Vagina (tissue), 2 donors: ENCODE measurements around the gene ATN1. TPM values are rescaled to one million over a fixed set of nuclear protein-coding genes. Genes with fewer than 3 reads are reported as not detected.

Experiments used
- DNase-seq, 2 donors: peaks; one replicate each; pipeline ENCODE4 v3.0.0-alpha.2; 2017; ENCODE audit errors: extremely low spot score in 2 of 2
- H3K27ac ChIP-seq: fragments of 200-600 bp; sonication (generic); one replicate; pipeline ENCODE4 v1.5.1; 2019
- H3K27me3 ChIP-seq: fragments of 200-600 bp; sonication (generic); one replicate; pipeline ENCODE4 v1.5.1; 2019
- H3K36me3 ChIP-seq, 2 donors: fragments of 200-600 bp; sonication (generic); one replicate each; pipeline ENCODE4 v1.5.1; 2017 to 2019
- H3K4me1 ChIP-seq: fragments of 200-600 bp; sonication (generic); one replicate; pipeline ENCODE4 v1.5.1; 2019
- H3K4me3 ChIP-seq, 2 donors: fragments of 200-600 bp; sonication (generic); 1 replicate in 1 of 2; 2 replicates in 1 of 2; pipeline ENCODE4 v1.5.1; 2016 to 2019
- H3K9me3 ChIP-seq: fragments of 200-600 bp; sonication (generic); one replicate; pipeline ENCODE4 v1.5.1; 2019
- POLR2A ChIP-seq, 2 donors: fragments of 450-650 bp; IDR thresholded peaks; one replicate each; pipeline ENCODE4 v1.6.1; 2017; ENCODE audit warnings: antibody characterized with exemption in 2 of 2, mild to moderate bottlenecking in 2 of 2, moderate library complexity in 2 of 2
- POLR2AphosphoS5 ChIP-seq, 2 donors: sonication (generic); formaldehyde crosslinking; IDR thresholded peaks; one replicate each; pipeline ENCODE4 v1.9.0; 2017; ENCODE audit warnings: antibody characterized with exemption in 2 of 2, mild to moderate bottlenecking in 2 of 2, low read depth in 1 of 2; ENCODE audit not compliant: insufficient read depth in 1 of 2
- intact Hi-C: fragments of 100-400 bp; cut with DNase I; formaldehyde crosslinking; loops from one replicate; pipeline ENCODE4 v1.15.1; 2023
- total RNA-seq: library from RNA; depleted of rRNA; stranded (reverse); fragments of >200 nt; gene quantifications from one replicate; pipeline ENCODE4 v1.2.3, GENCODE V29; 2016
- TF ChIP-seq, protein P1 (sequence below), 3 experiments: fragments of 450-650 bp in 2 of 3; fragments of 200-600 bp in 1 of 3; sonication (generic) in 1 of 3; IDR thresholded peaks; one replicate each; pipeline ENCODE4 v1.5.1; 2017 to 2019; ENCODE audit warnings: antibody characterized with exemption in 3 of 3, mild to moderate bottlenecking in 2 of 3, moderate library complexity in 2 of 3

ATN1 gene
- total RNA-seq, 1 donor from 2014 or later: 92.1 TPM

DNA sequence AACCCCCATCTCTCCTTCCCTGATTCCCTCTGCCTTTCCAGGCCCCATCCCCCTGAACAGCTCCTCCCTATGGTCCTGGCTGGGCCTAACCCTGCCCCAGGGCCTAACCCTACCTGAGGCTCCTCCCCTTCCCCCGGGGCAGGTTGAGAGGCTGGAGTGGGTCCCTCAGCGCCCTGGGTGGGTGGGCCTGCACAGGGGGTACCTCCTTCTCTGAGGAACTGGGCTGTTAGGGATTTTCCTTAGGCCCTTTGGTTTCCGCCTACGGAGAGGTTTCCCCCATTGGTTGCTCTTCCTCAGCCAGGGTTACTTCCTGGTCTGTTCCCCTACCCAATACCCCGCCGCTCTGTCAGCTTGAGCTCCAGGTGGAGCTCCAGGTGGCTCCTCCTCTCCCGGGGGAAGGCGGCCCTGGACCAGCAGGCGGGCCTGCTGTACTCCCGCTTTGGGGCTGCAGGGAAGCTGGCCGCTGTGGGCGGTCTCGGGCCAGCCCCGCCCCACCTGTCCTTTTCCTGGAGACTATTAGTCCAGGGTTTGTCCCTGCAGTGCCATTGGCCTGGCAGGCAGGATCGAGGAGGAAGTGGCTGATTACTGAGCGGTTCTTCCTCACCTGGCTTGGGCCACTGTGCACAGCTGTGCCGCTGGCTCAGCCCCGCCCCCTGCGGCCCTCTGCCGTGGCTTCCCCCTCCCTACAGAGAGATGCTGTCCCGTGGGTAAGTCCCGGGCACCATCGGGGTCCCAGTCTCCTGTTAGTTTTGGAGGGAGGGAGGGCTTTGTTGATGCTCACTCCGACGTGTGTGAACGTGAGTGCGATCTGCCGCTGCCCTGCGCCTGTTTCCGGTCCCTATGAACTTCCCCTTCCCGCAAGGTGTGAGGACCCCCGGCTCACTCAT lies 18.5 kb downstream of the ATN1 start:
- intact Hi-C loops: loop anchor here (5.0 kb wide), 1 partner anchor 166 kb away; no protein-coding TSS in a partner anchor
- peaks cover 31% of the 10 kb centered on the region for H3K4me1 ChIP-seq

DNA sequence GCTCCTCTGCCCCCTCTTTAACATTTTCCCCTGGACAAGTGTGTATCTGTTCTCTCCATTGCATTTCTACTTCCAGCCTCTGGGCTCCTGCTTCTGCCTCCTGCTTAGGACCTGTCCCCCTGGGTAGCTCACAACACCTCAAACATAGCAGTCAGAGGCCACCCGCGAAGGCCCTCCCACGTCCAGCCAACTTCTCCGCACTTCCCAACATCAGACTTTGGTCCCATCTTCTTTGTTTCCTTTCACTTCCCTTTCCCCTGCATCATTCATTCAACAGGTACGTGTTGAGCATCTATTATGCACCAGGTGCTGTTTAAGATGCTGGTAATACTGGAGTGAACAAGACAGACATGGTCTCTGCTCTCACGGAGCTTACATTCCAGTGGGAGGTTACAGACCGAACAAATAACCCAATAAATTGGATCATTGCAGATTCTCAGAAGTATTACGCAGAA lies 19.2 kb downstream of the ATN1 start:
- intact Hi-C loops: loop anchor here (5.0 kb wide), 1 partner anchor 165 kb away; no protein-coding TSS in a partner anchor
- TF ChIP-seq POLR2A (IDR thresholded peaks at IDR 0.05) (no peak), POLR2AphosphoS5 (IDR thresholded peaks at IDR 0.05; ENCODE audit: insufficient read depth in 1 of 2, low read depth in 1 of 2) (no peak)
- TF ChIP-seq, protein P1, sequence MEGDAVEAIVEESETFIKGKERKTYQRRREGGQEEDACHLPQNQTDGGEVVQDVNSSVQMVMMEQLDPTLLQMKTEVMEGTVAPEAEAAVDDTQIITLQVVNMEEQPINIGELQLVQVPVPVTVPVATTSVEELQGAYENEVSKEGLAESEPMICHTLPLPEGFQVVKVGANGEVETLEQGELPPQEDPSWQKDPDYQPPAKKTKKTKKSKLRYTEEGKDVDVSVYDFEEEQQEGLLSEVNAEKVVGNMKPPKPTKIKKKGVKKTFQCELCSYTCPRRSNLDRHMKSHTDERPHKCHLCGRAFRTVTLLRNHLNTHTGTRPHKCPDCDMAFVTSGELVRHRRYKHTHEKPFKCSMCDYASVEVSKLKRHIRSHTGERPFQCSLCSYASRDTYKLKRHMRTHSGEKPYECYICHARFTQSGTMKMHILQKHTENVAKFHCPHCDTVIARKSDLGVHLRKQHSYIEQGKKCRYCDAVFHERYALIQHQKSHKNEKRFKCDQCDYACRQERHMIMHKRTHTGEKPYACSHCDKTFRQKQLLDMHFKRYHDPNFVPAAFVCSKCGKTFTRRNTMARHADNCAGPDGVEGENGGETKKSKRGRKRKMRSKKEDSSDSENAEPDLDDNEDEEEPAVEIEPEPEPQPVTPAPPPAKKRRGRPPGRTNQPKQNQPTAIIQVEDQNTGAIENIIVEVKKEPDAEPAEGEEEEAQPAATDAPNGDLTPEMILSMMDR (IDR thresholded peaks at IDR 0.05): no peak
- peaks cover 31% of the 10 kb centered on the region for H3K4me1 ChIP-seq
- H3K36me3 ChIP-seq: no peaks in the 10 kb centered on the region
- H3K27ac ChIP-seq: peak overlapping the region; percentile 95
- H3K9me3 ChIP-seq: no peaks in the 10 kb centered on the region
- peak overlapping the region; percentile 27 to 35 for H3K4me3 ChIP-seq
- no peak for DNase-seq
- H3K27me3 ChIP-seq: no peaks in the 10 kb centered on the region

More for the DNA sequence above, 18.5 kb downstream of the ATN1 start:
- H3K27me3 ChIP-seq: no peaks in the 10 kb centered on the region
- TF ChIP-seq POLR2AphosphoS5 (IDR thresholded peaks at IDR 0.05; ENCODE audit: insufficient read depth in 1 of 2, low read depth in 1 of 2): peak; percentile 77 to 78
- TF ChIP-seq, protein P1 (IDR thresholded peaks at IDR 0.05): no peak
- H3K9me3 ChIP-seq: no peaks in the 10 kb centered on the region
- DNase-seq: no peak
- peak overlapping the region; percentile 27 to 35 for H3K4me3 ChIP-seq
- no peaks in the 10 kb centered on the region for H3K36me3 ChIP-seq
- H3K27ac ChIP-seq: peak overlapping the region; percentile 95

DNA sequence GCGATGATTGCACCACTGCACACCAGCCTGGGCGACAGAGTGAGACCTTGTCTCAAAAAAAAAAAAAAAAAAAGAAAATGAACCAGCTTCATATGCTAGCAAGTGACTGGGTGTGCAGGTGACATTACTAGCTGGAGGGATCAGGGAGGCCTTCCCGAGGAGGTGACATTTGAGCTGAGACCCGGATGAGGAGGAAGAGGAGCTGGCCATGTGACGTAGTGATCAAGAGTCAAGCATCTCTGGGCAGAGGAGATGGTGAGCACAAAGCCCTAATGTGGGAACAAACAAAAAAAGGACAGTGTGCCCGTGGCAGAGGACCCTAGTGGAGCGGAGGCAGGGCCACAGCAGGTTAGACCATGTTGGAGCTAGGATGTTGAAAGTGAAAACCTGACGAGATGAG lies 19.9 kb downstream of the ATN1 start:
- TF ChIP-seq POLR2A (IDR thresholded peaks at IDR 0.05) (no peak), POLR2AphosphoS5 (IDR thresholded peaks at IDR 0.05; ENCODE audit: insufficient read depth in 1 of 2, low read depth in 1 of 2) (no peak)
- TF ChIP-seq, protein P1 (IDR thresholded peaks at IDR 0.05): no peak
- Histone ChIP-seq H3K27ac (no peak overlapping the region), H3K36me3 (no peaks in the 10 kb centered on the region), H3K4me3 (no peak overlapping the region), H3K27me3 (no peaks in the 10 kb centered on the region), H3K4me1 (peaks cover 30% of the 10 kb centered on the region), H3K9me3 (no peaks in the 10 kb centered on the region)
- DNase-seq: no peak
- intact Hi-C loops: loop anchor here (5.0 kb wide), 1 partner anchor 165 kb away; no protein-coding TSS in a partner anchor

DNA sequence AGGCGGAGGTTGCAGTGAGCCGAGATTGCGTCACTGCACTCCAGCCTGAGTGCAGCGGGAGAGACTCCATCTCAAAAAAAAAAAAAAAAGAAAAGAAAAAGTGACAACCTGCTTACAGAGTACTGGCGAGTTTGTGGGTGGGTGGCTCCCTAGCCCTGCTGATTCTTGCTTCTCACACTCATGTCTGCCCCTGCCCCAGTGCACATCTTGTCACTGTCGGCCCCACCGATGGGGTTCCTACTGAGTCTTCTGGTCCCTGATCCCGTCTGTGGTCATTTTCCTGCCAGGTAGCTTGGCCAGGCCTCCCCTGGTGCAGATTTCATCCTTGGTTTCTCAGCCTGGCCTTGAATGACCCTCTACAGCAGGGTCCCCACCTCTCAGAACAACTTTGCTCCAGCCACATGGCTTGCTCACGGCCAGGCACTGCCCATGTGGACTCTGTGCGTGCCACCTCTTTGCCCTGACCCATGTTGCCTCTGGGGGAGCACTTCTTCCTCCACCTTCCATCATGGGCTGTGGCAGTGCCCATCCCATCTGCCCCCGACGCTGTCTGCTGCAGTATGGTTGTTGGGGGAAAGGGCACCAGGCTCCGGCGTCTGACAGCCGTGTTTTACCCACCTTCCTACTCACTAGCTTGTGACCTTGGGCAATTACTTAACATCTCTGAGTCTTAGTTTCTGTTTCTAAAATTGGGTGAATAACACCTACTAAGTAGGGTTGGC lies 21.3 kb downstream of the ATN1 start:
- no peaks in the 10 kb centered on the region for H3K36me3 ChIP-seq
- H3K27ac ChIP-seq: no peak overlapping the region
- H3K9me3 ChIP-seq: no peaks in the 10 kb centered on the region
- no peaks in the 10 kb centered on the region for H3K27me3 ChIP-seq
- H3K4me3 ChIP-seq: no peak overlapping the region
- DNase-seq: no peak
- TF ChIP-seq, protein P1 (IDR thresholded peaks at IDR 0.05): no peak
- TF ChIP-seq POLR2AphosphoS5 (IDR thresholded peaks at IDR 0.05; ENCODE audit: insufficient read depth in 1 of 2, low read depth in 1 of 2) (no peak), POLR2A (IDR thresholded peaks at IDR 0.05) (no peak)
- intact Hi-C loops: loop anchor here (5.0 kb wide), 1 partner anchor 163 kb away; no protein-coding TSS in a partner anchor
- peaks cover 23% of the 10 kb centered on the region for H3K4me1 ChIP-seq
